ENCODE results near the gene IGFBP1. TPM values are rescaled to one million over a fixed set of nuclear protein-coding genes. Genes with fewer than 3 reads are reported as not detected.

Gene IGFBP1
- total RNA-seq, 1 donor from 2014 or later: 16.5 TPM

GRCh38 chr7:45923818-45924217 is 35.5 kb downstream of the IGFBP1 start:
- no peak overlapping the region for H3K4me3 ChIP-seq (ENCODE audit: low read depth, low read length)
- no peak for DNase-seq (ENCODE audit: low read depth)
- TF ChIP-seq CTCF (conservative IDR thresholded peaks at IDR 0.05; ENCODE audit: low read depth, low read length): no peak

- peak; percentile 72 for DNase-seq (ENCODE audit: low read depth)
Observed at GRCh38 chr7:45924283-45924682, 36.0 kb downstream of the IGFBP1 start.

GRCh38 chr7:45927721-45928120 is 39.4 kb downstream of the IGFBP1 start:
- no peak for DNase-seq (ENCODE audit: low read depth)
- H3K4me3 ChIP-seq (ENCODE audit: low read depth, low read length): no peak overlapping the region
- TF ChIP-seq CTCF (conservative IDR thresholded peaks at IDR 0.05; ENCODE audit: low read depth, low read length): no peak

More at GRCh38 chr7:45924283-45924682, 36.0 kb downstream of the IGFBP1 start:
- peak; percentile 28 for TF ChIP-seq CTCF (conservative IDR thresholded peaks at IDR 0.05; ENCODE audit: low read depth, low read length)
- H3K4me3 ChIP-seq (ENCODE audit: low read depth, low read length): no peak overlapping the region

- DNase-seq (ENCODE audit: low read depth): no peak
- no peak overlapping the region for H3K4me3 ChIP-seq (ENCODE audit: low read depth, low read length)
- no peak for TF ChIP-seq CTCF (conservative IDR thresholded peaks at IDR 0.05; ENCODE audit: low read depth, low read length)
Observed at GRCh38 chr7:45930967-45931366, 42.7 kb downstream of the IGFBP1 start.

GRCh38 chr7:45937301-45937700 is 49.0 kb downstream of the IGFBP1 start:
- no peak for TF ChIP-seq CTCF (conservative IDR thresholded peaks at IDR 0.05; ENCODE audit: low read depth, low read length)
- DNase-seq (ENCODE audit: low read depth): no peak
- H3K4me3 ChIP-seq (ENCODE audit: low read depth, low read length): no peak overlapping the region

- DNase-seq (ENCODE audit: low read depth): no peak
- no peak overlapping the region for H3K4me3 ChIP-seq (ENCODE audit: low read depth, low read length)
- TF ChIP-seq CTCF (conservative IDR thresholded peaks at IDR 0.05; ENCODE audit: low read depth, low read length): no peak
Observed at GRCh38 chr7:45937862-45938261, 49.6 kb downstream of the IGFBP1 start.

GRCh38 chr7:45938626-45939302 is 50.5 kb downstream of the IGFBP1 start:
- TF ChIP-seq CTCF (conservative IDR thresholded peaks at IDR 0.05; ENCODE audit: low read depth, low read length): peak; percentile 41
- DNase-seq (ENCODE audit: low read depth): no peak
- H3K4me3 ChIP-seq (ENCODE audit: low read depth, low read length): no peak overlapping the region
